HG03442 (cell line): ENCODE data around the gene PCDHA8.
"Not testable (repeated sequence)": the region's sequence is repeated elsewhere in the genome, so short reads cannot be mapped to it uniquely, and the experiment has no call there.

Experiments used
- ATAC-seq: cut with Tn5 transposase; IDR thresholded peaks from one replicate; pipeline ENCODE4 v1.9.1; 2021; ENCODE audit warnings: mild to moderate bottlenecking, moderate library complexity; ENCODE audit not compliant: unreplicated experiment

PCDHA8 gene

GRCh38 chr5:140870221-140871201 lies 29.5 kb downstream of the PCDHA8 start:
- ATAC-seq, result no peak

GRCh38 chr5:140875085-140876065 lies 34.4 kb downstream of the PCDHA8 start, which contains the start of gene PCDHA12:
Gene PCDHA12, plus strand, starts transcription at chr5:140875308. Its CDS starts 165 bp downstream, at chr5:140875473.
- ATAC-seq, result no peak

- not testable (repeated sequence) for ATAC-seq
These were observed 35.7 kb downstream of the PCDHA8 start for GRCh38 chr5:140876541-140877261.

- ATAC-seq, result no peak
These were observed 36.2 kb downstream of the PCDHA8 start for GRCh38 chr5:140877262-140877581.

- no peak for ATAC-seq
These were observed 41.1 kb downstream of the PCDHA8 start, which contains the start of gene PCDHA13 for GRCh38 chr5:140881889-140882590. Gene PCDHA13, plus strand, starts transcription at chr5:140882124. Its CDS starts 145 bp downstream, at chr5:140882269.

- ATAC-seq, result no peak
These were observed 41.6 kb downstream of the PCDHA8 start for GRCh38 chr5:140882591-140882899.

GRCh38 chr5:140883373-140883772 lies 42.4 kb downstream of the PCDHA8 start:
- ATAC-seq, result no peak

- no peak for ATAC-seq
These were observed 43.1 kb downstream of the PCDHA8 start for GRCh38 chr5:140883927-140884697.
